Nephron (organoid): ENCODE data around the gene MC4R.

ENCODE experiments used
- H3K27ac Mint-ChIP-seq, 3 experiments: 2 replicates each; pipeline ENCODE4 v1.8.0; 2020; ENCODE audit warnings: mixed read lengths in 3 of 3, mild to moderate bottlenecking in 2 of 3, moderate library complexity in 1 of 3
- H3K27me3 Mint-ChIP-seq: 2 replicates; pipeline ENCODE4 v1.8.0; 2021; ENCODE audit warnings: low read depth, mild to moderate bottlenecking, moderate library complexity, mixed read lengths
- H3K36me3 Mint-ChIP-seq: 2 replicates; pipeline ENCODE4 v1.8.0; 2020; ENCODE audit warnings: low read depth, mixed read lengths
- H3K4me1 Mint-ChIP-seq: 2 replicates; pipeline ENCODE4 v1.8.0; 2020; ENCODE audit warnings: mixed read lengths
- H3K4me3 Mint-ChIP-seq, 3 experiments: 2 replicates each; pipeline ENCODE4 v1.8.0; 2020; ENCODE audit warnings: mild to moderate bottlenecking in 3 of 3, mixed read lengths in 3 of 3, moderate library complexity in 2 of 3
- H3K9me3 Mint-ChIP-seq: 2 replicates; pipeline ENCODE4 v1.8.0; 2020; ENCODE audit warnings: mixed read lengths
- CTCF ChIP-seq, 3 experiments: fragments of 200-600 bp; sonication (generic); IDR thresholded peaks; one replicate each; pipeline ENCODE4 v1.5.0; 2021; ENCODE audit warnings: antibody characterized with exemption in 3 of 3; ENCODE audit not compliant: unreplicated experiment in 3 of 3

Gene MC4R

GRCh38 chr18:60347526-60348045, 25.0 kb downstream of the MC4R start:
- no peak overlapping the region for H3K27ac Mint-ChIP-seq
- H3K9me3 Mint-ChIP-seq = peaks cover 2% of the 10 kb centered on the region
- TF ChIP-seq CTCF (IDR thresholded peaks at IDR 0.05; ENCODE audit: unreplicated experiment in 3 of 3) = no peak
- H3K4me1 Mint-ChIP-seq = no peaks in the 10 kb centered on the region
- H3K36me3 Mint-ChIP-seq = no peaks in the 10 kb centered on the region
- H3K4me3 Mint-ChIP-seq = no peak overlapping the region
- peaks cover 4% of the 10 kb centered on the region for H3K27me3 Mint-ChIP-seq

GRCh38 chr18:60339018-60339417, 33.6 kb downstream of the MC4R start:
- H3K36me3 Mint-ChIP-seq = no peaks in the 10 kb centered on the region
- no peak overlapping the region for H3K4me3 Mint-ChIP-seq
- TF ChIP-seq CTCF (IDR thresholded peaks at IDR 0.05; ENCODE audit: unreplicated experiment in 3 of 3) = no peak
- H3K9me3 Mint-ChIP-seq = peaks cover 14% of the 10 kb centered on the region
- no peaks in the 10 kb centered on the region for H3K4me1 Mint-ChIP-seq
- no peak overlapping the region for H3K27ac Mint-ChIP-seq
- H3K27me3 Mint-ChIP-seq = no peaks in the 10 kb centered on the region

GRCh38 chr18:60331890-60332289, 40.7 kb downstream of the MC4R start:
- H3K9me3 Mint-ChIP-seq = peaks cover 19% of the 10 kb centered on the region
- no peaks in the 10 kb centered on the region for H3K36me3 Mint-ChIP-seq
- TF ChIP-seq CTCF (IDR thresholded peaks at IDR 0.05; ENCODE audit: unreplicated experiment in 3 of 3) = no peak
- no peaks in the 10 kb centered on the region for H3K4me1 Mint-ChIP-seq
- H3K27ac Mint-ChIP-seq = no peak overlapping the region
- no peak overlapping the region for H3K4me3 Mint-ChIP-seq
- H3K27me3 Mint-ChIP-seq = no peaks in the 10 kb centered on the region

GRCh38 chr18:60329131-60329530, 43.4 kb downstream of the MC4R start:
- Mint-ChIP-seq H3K27me3 (no peaks in the 10 kb centered on the region), H3K4me3 (no peak overlapping the region), H3K9me3 (peaks cover 15% of the 10 kb centered on the region), H3K4me1 (no peaks in the 10 kb centered on the region), H3K27ac (no peak overlapping the region), H3K36me3 (no peaks in the 10 kb centered on the region)
- TF ChIP-seq CTCF (IDR thresholded peaks at IDR 0.05; ENCODE audit: unreplicated experiment in 3 of 3) = no peak

GRCh38 chr18:60327880-60328279, 44.7 kb downstream of the MC4R start:
- no peak overlapping the region for H3K27ac Mint-ChIP-seq
- peaks cover 4% of the 10 kb centered on the region for H3K9me3 Mint-ChIP-seq
- TF ChIP-seq CTCF (IDR thresholded peaks at IDR 0.05; ENCODE audit: unreplicated experiment in 3 of 3) = no peak
- H3K36me3 Mint-ChIP-seq = no peaks in the 10 kb centered on the region
- no peaks in the 10 kb centered on the region for H3K4me1 Mint-ChIP-seq
- no peak overlapping the region for H3K4me3 Mint-ChIP-seq
- H3K27me3 Mint-ChIP-seq = no peaks in the 10 kb centered on the region

GRCh38 chr18:60322591-60322990, 50.0 kb downstream of the MC4R start:
- H3K9me3 Mint-ChIP-seq = peaks cover 9% of the 10 kb centered on the region
- H3K36me3 Mint-ChIP-seq = no peaks in the 10 kb centered on the region
- no peaks in the 10 kb centered on the region for H3K27me3 Mint-ChIP-seq
- H3K27ac Mint-ChIP-seq = no peak overlapping the region
- no peak overlapping the region for H3K4me3 Mint-ChIP-seq
- no peaks in the 10 kb centered on the region for H3K4me1 Mint-ChIP-seq
- TF ChIP-seq CTCF (IDR thresholded peaks at IDR 0.05; ENCODE audit: unreplicated experiment in 3 of 3) = no peak
